ENCODE data around the gene TSPAN10. TPM values are rescaled to one million over a fixed set of nuclear protein-coding genes. Genes with fewer than 3 reads are reported as not detected.
A peak's percentile ranks its signal among the peaks of the same experiment; 100 is the strongest.

Gene TSPAN10
- polyA plus RNA-seq (2012; ENCODE audit: insufficient read length, low read depth): 2.2 TPM

GRCh38 chr17:81636505-81637288 is at the start of gene TSPAN10, which contains the start of gene NPLOC4:
Gene TSPAN10 (plus strand): TSS chr17:81637196. CDS start chr17:81642413, 5,217 bp downstream.
Gene NPLOC4 (minus strand): TSS chr17:81637112. CDS start chr17:81636930, 182 bp downstream.
- peak in 1 of 2 experiments; percentile 68; a peak in 2 of 4 replicates for TF ChIP-seq REST (IDR thresholded peaks at IDR 0.05; ENCODE audit: insufficient read depth in 1 of 2, low read depth in 2 of 2, low read length in 2 of 2)
- 0 out of 2 replicates have a peak, but pooled peaks have one; percentile 46 for TF ChIP-seq SIN3A (IDR thresholded peaks at IDR 0.05; ENCODE audit: borderline replicate concordance, insufficient read depth, low read length)
- peak; percentile 96 for TF ChIP-seq FOXP2 (optimal IDR thresholded peaks at IDR 0.05; ENCODE audit: borderline replicate concordance, extremely low read depth, extremely low read length, insufficient read depth)
- peak; percentile 82 for TF ChIP-seq POLR2AphosphoS5 (IDR thresholded peaks at IDR 0.05; ENCODE audit: low read depth, low read length)
- peak; percentile 100 for TF ChIP-seq TAF1 (IDR thresholded peaks at IDR 0.05; ENCODE audit: borderline replicate concordance, insufficient read depth, low read length)

GRCh38 chr17:81589612-81590011 is 47.4 kb upstream of the TSPAN10 start:
- no peak for TF ChIP-seq FOXP2 (optimal IDR thresholded peaks at IDR 0.05; ENCODE audit: borderline replicate concordance, extremely low read depth, extremely low read length, insufficient read depth)
- no peak for TF ChIP-seq TAF1 (IDR thresholded peaks at IDR 0.05; ENCODE audit: borderline replicate concordance, insufficient read depth, low read length)
- TF ChIP-seq REST (IDR thresholded peaks at IDR 0.05; ENCODE audit: insufficient read depth in 1 of 2, low read depth in 2 of 2, low read length in 2 of 2): no peak
- no peak for TF ChIP-seq SIN3A (IDR thresholded peaks at IDR 0.05; ENCODE audit: borderline replicate concordance, insufficient read depth, low read length)
- no peak for TF ChIP-seq POLR2AphosphoS5 (IDR thresholded peaks at IDR 0.05; ENCODE audit: low read depth, low read length)

GRCh38 chr17:81590121-81590520 is 46.9 kb upstream of the TSPAN10 start:
- TF ChIP-seq POLR2AphosphoS5 (IDR thresholded peaks at IDR 0.05; ENCODE audit: low read depth, low read length) (no peak), TAF1 (IDR thresholded peaks at IDR 0.05; ENCODE audit: borderline replicate concordance, insufficient read depth, low read length) (no peak), FOXP2 (optimal IDR thresholded peaks at IDR 0.05; ENCODE audit: borderline replicate concordance, extremely low read depth, extremely low read length, insufficient read depth) (no peak), REST (IDR thresholded peaks at IDR 0.05; ENCODE audit: insufficient read depth in 1 of 2, low read depth in 2 of 2, low read length in 2 of 2) (no peak), SIN3A (IDR thresholded peaks at IDR 0.05; ENCODE audit: borderline replicate concordance, insufficient read depth, low read length) (no peak)

- TF ChIP-seq REST (IDR thresholded peaks at IDR 0.05; ENCODE audit: insufficient read depth in 1 of 2, low read depth in 2 of 2, low read length in 2 of 2) (no peak), SIN3A (IDR thresholded peaks at IDR 0.05; ENCODE audit: borderline replicate concordance, insufficient read depth, low read length) (no peak), TAF1 (IDR thresholded peaks at IDR 0.05; ENCODE audit: borderline replicate concordance, insufficient read depth, low read length) (no peak), FOXP2 (optimal IDR thresholded peaks at IDR 0.05; ENCODE audit: borderline replicate concordance, extremely low read depth, extremely low read length, insufficient read depth) (no peak)
These were observed 45.0 kb upstream of the TSPAN10 start for GRCh38 chr17:81591971-81592370.

Data from PFSK-1 (cell line).